Eye (tissue), 1 donor: ENCODE data around the gene DUOX1.

ENCODE experiments used
- DNase-seq: peaks from one replicate; pipeline ENCODE4 v3.0.0-alpha.2; 2015

The DUOX1 gene

DNA sequence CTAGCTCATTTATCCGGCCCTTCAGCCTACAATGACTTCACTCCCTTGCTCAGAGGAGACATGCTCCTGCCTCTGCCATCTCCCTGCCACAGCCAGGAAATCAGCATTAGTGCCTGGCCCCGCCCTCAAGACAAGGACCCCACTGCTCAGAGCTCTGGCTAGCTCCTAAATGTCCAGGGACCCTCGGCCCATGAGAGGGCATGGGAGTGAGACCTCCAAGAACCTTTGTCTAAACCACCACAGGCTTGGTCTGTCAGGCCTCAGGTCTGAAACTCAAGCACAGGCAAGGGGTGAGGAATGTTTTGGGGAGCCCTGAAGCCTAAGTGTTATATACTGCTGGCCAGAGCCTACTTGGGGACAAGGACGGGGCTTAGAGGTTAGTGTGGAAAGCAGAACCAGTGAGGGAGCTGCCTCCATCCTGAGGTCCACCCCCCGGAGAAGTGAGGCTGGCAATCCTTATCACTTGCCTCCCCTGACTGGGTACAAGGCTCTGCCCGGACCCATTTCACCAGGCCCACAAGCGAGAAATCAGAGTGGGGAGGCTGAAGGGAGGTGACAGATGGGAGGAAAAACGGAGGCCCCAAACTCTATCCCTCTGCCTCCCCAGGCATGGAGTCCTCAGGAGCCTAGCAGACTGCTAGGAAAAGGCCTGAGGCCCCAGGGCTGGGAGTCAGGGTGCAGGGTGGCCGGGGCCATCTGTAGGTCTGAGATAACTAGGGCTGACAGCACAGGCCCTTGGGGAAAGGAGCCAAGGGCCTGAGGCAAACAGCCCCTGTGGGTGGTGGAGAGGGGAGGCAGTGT lies 39.2 kb downstream of the DUOX1 start:
- no peak for DNase-seq

DNA sequence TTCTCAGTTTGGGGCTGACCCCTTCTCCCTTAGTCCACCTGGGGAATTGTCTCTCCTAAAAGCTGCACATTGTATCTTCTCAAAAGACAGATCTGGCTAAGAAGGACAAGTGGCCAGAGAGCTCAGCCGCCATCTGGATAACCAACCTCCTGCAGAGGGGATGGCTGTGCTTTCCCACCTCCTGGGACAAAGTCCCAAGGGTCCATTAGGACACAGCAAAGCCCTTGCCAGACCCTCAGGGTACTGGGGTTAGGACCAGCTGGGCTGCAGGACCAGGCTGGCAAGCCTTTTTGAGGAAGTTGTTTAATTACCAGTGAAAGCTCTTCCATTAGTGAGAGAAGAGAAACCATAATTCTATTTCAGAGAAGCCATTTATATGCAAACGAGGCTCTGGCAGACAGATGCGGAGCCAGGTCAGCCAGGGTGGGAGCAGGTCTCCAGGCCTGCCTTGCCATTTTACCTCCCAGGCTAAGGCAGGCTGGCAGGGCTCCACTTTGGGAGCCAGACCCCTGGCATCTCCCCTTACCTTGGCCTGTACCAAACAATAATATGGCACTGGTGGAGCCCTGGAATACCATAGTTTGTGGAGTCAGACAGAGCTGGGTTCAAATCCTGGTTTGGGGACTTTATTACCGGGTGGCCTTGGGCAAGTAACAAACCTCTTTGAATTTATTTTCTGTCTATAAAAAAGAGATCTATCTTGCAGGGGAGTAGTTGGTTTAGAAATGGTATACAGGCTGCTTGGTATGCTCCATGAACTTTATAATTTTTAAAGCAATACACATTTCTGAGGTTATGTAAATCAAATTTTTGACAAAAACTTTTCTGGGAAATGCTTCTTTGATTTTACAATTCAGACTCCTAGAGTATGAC lies 40.0 kb downstream of the DUOX1 start:
- DNase-seq: peak; percentile 67

DNA sequence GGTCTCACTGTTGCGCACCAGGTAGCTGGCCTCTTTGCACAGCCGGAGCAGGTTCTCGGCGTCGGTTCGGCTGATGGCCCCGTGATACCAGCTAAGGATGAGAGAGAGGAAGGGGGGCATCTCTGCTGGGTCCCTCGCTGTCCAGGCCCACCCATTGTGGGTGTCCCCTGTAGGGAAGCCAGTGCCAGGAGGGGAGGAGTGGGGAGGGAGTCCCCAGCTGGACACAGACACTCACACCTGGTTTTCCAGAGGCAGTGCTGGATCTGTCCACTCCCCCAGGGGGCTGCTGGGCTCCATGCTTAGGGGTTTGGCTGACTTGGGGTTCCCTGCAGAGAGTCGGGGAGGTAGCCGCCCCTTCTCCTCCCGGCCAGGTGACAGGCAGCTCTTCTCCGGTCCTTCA lies 42.1 kb downstream of the DUOX1 start:
- DNase-seq: no peak

DNA sequence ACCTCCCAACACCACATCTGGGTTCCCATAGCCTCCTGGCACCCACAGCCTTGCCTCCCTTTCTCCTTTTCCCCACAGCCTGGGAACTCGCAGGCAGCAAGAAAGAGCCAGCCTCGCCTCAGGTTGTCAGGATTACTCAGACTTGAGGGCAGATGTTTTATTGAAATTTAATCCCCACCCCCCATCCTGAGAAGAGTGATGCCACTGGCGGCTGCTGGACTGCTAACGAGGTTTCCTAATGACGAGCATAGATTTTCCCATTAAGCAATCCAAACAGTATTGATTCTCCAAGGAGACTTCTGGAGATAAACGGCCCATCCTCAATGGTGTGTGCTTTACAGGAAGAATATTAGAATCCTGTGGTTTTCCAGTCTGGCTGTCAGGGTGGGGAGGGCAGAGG lies 44.3 kb downstream of the DUOX1 start:
- DNase-seq: no peak

DNA sequence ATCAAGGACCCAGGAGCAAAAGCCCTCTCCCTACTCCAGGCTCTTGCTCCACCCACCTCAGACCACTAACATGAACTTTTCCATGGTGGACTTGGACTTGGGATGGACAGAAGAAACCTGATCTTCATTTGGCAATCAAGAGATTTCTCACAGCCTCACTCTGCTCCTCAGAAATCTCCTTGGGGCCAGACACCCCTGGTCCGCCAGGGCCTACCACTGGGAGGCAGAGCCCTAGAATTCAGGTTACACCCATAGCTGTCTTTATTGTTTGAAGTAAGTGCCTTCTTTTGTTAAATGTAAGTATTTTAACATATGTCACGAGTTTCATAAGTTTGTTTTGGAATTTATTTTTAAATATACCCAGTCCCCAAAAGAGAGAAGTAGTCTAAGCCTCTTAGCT lies 44.8 kb downstream of the DUOX1 start:
- DNase-seq: no peak

DNA sequence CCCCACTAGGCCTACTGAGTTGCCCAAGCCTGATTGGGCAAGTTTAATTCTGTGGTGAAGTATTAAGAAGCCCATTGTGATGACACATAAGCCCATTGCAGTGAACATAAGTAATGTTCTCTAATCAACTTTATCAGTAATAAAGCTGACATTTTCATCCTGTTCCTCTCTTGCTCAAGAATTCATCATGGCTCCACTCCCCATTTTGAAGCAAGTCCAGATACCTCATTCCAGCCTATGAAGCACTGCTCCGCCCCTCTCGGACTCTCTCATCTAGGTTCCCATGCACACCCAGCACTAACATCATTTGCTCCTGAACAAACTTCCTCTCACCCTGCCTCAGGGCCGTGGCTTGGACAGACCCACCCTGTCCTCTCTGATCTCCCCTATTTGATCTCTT lies 47.5 kb downstream of the DUOX1 start:
- DNase-seq: no peak

DNA sequence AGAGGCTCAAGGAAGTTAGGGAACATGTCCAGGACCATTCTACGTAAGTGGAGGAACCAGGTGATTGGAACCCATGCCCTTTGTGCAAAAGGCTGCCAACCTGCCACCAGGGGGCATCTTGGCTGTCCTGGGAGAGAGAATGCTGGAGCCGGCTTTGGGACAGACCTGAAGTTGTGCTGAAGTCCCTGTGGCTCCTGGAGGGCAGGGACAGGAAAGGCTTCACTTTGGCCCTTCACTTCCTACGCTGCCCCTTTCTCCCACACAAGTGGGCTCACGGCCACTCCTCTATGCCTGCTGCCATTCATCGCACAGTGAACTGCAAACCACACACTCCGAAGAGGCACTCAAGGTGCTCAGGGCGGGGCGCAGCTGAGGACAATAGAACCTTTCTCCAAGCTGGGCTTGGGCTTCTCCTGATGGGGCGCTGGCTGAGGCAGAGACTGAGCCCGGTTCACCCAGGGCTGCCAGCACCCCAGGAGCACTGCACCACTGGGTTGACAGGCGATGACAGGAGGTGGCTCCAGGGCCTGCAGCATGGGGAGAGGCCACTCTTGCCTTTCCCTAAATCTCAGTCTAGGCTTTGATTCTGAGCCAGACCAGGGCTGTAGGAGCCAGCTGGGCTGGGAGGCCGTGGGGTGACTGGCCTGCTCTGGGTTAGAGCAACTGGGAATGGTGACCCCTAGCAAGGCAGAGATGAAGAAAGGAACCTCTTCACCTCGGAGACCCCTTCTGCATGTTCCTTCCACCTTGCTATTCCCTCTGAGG lies 49.6 kb downstream of the DUOX1 start:
- DNase-seq: no peak

DNA sequence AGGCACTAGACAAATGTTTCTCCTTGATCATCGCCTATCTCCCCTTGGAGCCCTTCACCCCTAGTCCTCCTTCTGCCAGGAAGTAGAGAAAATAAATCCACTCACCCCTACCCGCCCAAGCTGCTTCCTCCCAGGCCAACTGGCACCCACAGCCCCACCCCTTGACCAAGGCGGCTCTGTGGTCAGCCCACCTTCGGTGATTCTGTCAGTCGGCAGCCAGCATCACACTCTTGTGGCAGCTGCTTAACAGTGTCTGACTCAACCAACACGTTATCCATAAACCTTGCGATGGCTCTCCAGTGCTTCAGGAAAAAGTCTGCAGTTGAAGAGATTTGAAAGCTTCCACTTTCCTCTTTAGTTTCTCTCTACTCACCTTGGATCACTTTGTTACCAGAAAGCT lies 50.4 kb downstream of the DUOX1 start:
- no peak for DNase-seq

DNA sequence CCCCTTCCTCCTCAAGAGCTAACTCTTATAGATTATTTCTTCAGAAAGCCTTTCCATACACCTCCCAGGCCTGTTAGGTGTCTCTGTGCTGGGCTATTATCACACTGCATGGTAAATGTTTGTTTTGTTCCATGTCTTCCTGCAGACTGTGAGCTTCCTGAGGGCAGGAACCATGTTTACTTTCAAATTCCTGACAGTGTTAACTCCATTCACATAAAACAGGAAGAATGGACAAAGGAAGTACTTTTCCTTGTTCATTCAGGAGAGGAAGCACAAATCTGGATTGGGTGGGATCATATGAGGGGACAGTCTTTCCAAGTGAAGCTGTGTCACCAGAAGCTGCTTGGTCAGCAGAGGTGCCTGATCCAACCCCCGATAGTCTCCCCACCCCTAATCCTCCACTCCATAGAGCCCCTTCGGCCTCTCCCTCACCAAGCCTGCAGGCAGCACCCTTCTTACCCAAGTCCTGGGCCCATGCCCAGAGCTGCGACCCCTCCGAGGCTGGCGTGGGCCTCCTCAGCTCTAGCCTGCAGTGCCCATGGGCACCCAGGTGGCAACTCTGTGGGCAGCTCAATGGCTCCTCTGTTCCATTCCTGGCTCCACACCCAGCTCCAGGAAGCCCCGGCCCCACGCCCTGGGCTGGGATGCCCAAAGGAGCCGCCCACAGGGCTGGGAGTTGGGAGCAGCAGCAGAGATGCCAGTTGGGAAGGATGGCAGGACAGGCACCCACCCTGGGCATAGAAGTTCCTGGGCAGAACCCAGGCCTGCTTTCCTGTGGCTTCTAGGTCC lies 51.0 kb downstream of the DUOX1 start:
- DNase-seq: no peak

DNA sequence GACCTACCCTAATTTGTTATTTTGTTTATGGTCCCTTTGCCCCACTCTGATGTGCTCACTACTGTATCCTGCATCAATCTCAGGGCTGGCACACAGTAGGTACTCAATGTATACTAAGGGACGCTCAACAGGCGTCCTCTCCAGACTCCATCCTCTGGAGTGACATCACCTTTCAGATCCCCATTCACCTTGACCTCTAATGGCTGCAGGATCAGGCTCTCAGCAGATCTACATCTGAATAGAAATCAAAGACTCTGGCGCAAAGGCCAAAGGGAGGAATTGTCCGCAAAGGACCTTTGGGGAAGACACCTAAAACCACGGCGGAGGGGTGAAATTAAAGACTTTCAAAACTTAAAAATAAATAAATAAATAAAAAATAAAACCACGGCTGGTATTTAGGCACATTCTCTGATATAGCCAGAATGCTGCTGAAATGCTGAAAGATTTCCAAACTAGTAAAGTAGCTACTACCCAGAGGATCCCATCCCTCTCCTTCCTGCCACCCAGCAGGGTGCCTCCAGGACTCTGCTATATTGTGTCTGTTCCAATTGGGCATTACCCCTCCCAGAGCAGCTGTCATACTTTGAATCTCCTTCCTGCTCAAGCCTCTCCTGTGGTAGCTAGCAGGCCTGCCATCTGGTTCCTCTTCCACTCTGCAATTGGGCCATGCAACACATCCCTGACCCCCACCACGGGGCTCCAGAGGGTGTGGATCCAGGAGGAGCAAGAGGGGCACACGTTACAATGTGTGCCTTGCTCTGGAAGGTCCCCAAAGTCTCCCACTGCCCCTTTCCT lies 51.9 kb downstream of the DUOX1 start:
- peak; percentile 54 for DNase-seq

DNA sequence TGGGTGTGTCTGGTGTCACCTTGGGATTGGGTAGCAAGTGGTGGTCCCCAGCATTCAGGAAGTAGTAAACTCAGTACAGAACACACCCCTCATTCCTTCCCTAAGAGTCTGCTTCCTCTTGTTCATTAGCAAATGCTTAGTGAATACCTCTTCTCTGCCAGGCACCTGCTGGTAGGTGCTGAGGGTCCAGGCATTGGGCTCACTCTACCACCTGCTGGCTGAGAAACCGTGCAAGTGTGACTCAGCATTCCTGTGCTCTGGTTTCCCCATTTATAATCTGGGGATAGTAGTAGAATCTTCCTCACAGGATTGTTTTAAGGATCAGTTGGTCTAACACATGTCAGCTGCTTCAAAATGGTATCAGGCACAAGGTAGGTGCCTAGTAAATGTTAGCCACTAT lies 53.2 kb downstream of the DUOX1 start:
- DNase-seq: no peak

DNA sequence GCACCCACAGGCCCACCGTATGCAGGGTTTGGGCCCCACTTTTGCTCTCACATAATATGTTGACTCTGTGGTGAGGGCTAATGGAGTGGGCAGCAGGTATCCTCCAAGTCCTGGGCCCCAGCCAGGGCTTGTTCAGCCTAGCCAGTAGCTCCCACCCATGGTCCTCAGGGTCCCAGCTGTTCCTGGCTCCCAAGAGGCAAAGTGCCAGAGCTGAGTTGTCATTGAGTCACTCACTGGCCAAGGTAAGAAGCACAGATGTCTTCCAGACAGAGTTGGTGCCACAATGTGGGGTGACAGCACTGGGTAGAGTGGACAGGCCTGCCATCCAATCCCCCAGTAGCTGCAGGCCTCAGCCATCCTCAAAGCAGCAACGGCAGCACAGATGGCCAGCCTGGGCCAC lies 53.7 kb downstream of the DUOX1 start:
- no peak for DNase-seq

DNA sequence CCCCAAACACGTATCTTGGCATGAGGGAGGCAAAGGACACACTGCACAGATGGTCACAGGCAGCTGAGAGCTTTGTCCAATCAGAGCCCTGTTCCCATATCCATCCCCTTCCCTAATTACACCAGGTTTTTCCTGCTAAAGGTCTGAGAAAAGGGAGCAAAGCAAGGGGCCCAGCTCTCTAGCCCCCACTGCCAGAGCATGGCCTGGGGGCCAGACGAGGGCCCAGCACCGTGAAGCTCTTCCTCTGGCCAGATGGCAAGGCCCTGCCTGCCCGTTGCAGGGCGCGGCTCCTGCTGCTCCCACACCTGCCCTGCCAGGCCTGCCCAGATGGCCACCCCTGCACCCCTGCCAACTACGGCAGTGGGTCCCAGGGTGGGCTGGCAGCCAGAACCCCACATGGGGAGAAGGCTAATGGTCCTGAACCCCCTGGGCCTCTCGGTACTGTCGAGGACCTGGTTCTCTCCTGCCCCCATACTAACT lies 54.8 kb downstream of the DUOX1 start:
- peak; percentile 30 for DNase-seq

DNA sequence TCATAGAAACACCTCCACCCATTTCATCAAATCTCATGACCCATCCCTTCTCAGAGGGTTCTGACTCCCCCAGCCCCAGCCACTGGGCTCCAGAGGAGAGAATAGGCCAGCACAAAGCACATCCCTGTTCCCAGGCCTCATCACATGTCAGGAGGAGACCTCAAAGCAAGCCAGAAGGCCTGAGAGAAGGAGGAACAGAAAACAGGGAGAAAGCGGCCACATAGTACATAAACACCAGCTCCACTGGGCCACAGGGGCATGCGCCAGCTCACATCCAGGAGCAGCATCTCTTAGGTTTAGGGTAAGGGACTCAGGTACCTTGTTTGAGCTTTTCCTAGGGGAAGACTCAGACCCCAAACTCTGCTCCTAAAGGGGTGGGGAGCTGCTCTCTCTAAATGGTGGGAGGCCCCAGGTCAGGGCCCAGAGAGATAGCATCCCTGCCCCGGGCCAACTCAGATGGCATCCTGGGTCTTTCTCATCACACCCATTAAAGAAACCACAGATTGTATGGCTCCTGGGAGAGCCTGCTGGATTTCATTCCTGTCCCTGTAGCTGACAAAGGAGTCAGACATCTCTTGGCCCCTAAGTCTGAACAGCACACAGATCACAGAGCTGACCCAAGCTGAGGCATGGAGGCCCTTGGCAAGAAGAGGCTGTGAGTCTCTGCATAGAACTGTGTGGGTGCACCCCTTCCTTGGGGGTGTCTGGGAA lies 55.4 kb downstream of the DUOX1 start:
- DNase-seq: no peak

DNA sequence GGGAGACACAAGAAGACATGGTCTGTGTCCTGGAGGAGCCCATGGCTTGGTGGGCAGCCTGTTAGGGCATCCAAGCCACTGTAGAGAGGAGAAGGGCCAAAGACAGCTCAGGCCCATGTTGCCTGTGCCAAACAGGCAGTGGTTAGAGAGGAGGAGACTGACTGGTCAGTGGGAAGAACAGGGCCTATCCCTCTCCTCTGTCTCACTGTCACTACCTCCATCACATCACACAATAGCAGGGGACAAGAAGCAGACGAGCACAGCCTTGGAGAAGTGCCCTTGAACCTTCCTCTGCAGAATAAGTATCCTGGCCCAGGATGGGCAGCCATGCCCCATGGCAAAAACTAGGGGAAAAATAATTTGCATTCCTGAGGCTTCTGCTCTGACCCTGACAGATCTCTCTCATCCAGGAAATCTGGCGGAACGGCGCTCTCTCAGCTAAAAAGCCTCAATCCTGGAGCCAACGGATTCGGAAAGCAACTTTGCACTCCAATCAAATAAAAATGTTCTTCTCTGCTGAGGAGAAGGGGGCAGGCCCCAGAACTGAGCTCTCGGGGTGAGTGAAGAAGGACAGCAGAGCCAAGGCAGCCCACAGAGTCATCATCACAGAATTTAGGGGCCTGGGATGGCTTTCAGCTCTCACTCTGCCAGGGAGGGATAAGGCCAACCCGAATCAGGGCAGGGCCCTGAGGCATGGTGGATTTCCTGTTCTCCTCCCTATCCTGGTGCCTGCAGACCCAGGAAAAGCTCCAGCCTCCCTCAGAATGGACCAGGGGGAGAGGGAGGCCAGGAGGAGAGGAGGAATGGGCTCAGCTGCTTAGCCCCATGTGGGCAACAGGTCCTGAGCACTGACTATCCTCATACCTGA lies 56.3 kb downstream of the DUOX1 start:
- peak; percentile 18 for DNase-seq

DNA sequence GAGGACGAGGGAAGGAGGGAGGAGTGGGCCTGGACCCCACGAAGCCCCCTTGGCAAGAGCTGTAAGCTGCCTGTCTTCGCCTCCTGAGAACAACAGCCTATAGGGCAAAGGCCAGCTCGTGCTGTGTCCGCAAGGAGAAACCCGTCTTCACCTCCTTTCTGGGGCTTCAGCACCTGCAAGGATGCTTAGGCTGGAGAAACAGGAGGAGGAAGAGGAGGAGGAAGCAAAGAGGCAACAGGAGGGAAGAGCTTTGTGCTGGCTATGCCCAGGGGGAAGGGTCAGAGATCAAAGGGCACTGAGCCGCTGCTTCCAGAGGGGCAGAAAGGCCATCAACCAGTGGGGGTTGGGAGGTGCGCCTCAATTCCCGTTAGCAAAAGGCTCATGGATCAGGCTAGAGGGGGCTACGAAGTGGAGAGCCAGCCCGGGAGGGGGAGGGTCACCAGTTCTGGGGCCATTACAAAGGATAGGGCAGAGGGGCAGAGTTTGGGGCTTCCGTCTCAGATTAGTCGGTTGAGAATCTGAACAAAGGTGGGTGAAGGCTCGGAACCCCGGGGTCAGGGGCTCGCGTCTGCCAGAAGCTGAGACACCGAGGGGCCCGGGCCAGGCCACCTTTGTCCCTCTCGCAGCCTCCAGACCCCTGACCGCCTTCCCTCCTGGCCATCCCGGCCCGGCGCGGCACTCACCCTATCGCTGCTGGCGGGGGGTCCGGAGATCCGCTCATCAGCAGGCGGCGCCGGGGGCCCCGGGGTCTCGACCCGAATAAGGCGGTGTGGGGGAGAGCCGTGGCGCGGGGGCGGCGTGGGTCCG lies 57.2 kb downstream of the DUOX1 start:
- DNase-seq: peak; percentile 62

DNA sequence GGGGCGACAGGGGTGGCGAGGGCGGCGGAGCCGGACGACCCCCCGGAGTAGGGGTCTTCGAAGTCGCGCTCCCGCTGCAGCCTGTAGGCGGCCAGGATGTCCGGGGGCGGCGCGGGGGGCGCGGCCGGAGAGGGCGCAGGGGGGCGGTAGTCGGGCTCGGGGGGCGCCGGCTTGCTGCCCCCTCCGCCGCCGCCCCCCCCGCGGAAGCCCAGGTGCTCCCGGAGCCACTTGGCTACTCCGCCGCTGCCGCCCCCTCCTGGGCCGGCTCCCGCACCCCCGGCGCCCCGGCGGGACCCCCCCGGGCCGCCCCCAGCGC lies 57.7 kb downstream of the DUOX1 start:
- no peak for DNase-seq

DNA sequence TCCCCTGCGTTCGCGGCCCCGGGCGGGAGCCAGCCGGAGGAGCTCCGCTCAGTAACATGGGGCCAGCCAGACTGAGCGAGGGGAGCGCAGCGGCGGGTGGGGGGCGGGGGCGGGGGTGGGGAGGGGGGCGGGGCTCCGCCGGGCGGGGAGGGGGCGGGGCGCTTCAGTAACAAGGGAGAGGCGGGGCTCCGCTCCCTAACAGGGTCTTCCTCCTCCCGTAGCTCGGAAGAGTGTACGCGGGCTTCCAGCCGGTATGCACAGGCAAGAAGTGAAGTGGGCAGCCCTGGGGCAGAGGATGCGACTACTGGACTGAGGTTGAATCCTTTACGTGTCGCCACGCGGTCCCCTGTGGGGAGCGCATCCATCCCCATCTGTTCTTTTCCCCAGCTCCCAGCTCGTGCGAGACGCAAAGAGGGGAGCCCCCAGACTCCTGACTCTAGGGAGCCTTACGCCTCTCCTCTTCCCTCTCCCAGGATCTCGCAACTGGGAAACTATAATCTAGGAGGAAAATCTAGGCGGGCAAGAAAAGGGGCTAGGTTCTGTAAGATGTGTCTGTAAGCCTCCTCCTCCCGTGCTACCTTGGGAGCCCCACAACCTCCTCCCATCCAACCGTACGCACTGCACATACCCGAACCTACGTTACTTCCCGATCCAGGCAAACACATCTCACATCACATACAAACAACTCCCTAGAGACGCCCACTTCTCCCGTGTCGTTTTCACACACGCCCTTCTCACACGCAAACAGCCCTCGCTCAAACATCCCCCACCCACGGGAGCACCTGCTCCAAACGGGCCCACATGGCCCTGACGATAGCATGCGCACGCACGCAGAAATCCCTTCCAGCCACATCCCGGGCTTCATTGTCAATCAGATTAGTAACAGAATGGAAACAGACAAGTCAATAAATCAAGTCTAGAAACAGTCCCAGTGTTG lies 58.4 kb downstream of the DUOX1 start, which contains the start of gene SHF:
Gene SHF (minus strand): TSS at position 73 of the 937 bp plus-strand sequence. CDS start 15 bp downstream, at position 58.
- DNase-seq: peak; percentile 92
